Fibroblast of the aortic adventitia (primary cell): Measurements from ENCODE around the gene ATP6V1G3. TPM values are rescaled to one million over a fixed set of nuclear protein-coding genes. Genes with fewer than 3 reads are reported as not detected.

ENCODE experiments used
- DNase-seq: peaks from one replicate; pipeline ENCODE4 v3.0.0-alpha.2; 2010; ENCODE audit warnings: low read depth
- H3K4me3 ChIP-seq: 2 replicates; pipeline ENCODE4 v1.5.1; 2011; ENCODE audit warnings: low read depth, mild to moderate bottlenecking, control low read depth, low read length, moderate library complexity
- total RNA-seq: library from RNA; depleted of rRNA; stranded (reverse); fragments of >200 nt; gene quantifications from 2 replicates; pipeline ENCODE4 v1.2.3, GENCODE V29; 2012; ENCODE audit warnings: low replicate concordance
- TF ChIP-seq, protein P1 (sequence below): IDR thresholded peaks from 2 replicates; pipeline ENCODE4 v1.5.1; 2011; ENCODE audit warnings: mild to moderate bottlenecking, low read length, control low read depth, inconsistent platforms; ENCODE audit not compliant: insufficient read depth

The ATP6V1G3 gene
- total RNA-seq, 1 donor = not detected

DNA sequence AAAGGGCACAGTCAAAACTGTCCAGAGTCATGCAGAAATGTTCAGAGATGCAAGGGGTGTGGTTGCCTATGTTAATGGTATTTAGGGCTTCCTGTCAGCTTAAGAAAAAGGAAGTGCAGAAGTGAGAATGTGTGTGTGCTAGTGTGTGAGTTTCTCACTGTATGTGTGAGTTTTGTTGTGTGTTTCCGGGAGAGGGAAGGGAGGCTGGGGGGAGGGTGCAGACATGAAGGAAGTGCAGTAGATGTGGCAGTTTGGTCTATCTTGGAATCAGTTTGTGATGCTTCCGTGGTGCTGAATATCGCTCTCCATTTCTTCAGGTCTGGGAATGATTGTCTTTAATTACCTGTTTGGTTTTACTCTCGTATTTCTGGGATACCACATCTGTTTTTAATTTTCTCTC lies 16.5 kb upstream of the ATP6V1G3 start:
- TF ChIP-seq, protein P1, sequence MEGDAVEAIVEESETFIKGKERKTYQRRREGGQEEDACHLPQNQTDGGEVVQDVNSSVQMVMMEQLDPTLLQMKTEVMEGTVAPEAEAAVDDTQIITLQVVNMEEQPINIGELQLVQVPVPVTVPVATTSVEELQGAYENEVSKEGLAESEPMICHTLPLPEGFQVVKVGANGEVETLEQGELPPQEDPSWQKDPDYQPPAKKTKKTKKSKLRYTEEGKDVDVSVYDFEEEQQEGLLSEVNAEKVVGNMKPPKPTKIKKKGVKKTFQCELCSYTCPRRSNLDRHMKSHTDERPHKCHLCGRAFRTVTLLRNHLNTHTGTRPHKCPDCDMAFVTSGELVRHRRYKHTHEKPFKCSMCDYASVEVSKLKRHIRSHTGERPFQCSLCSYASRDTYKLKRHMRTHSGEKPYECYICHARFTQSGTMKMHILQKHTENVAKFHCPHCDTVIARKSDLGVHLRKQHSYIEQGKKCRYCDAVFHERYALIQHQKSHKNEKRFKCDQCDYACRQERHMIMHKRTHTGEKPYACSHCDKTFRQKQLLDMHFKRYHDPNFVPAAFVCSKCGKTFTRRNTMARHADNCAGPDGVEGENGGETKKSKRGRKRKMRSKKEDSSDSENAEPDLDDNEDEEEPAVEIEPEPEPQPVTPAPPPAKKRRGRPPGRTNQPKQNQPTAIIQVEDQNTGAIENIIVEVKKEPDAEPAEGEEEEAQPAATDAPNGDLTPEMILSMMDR = no peak
- DNase-seq = no peak
- H3K4me3 ChIP-seq = no peak overlapping the region

- TF ChIP-seq, protein P1 = no peak
- no peak overlapping the region for H3K4me3 ChIP-seq
- DNase-seq = no peak
Observed at GRCh38 chr1:198552668-198553416, 12.4 kb upstream of the ATP6V1G3 start.

GRCh38 chr1:198550941-198551524 lies 10.6 kb upstream of the ATP6V1G3 start:
- no peak overlapping the region for H3K4me3 ChIP-seq
- DNase-seq = no peak
- TF ChIP-seq, protein P1 = no peak

DNA sequence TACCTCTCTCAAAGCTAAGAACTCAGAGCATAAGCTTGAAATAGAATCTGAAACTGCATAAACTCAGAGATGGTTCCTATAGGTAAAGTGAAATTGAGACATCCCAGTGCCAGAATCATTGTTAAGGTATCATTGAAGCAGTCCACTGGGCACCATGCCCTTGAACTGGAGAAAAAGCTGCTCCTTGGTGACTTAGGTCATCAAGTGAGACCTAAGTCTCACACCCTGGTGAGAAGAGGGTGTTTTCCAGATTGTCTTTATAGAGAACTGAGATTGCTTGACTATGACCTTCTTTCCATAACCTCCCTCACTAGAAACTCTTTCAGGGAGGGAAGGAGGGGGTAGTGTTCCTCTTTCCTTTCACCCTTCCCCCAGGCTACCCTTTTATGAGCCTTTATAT lies 9.4 kb upstream of the ATP6V1G3 start:
- no peak for DNase-seq
- no peak overlapping the region for H3K4me3 ChIP-seq
- TF ChIP-seq, protein P1 = no peak

- TF ChIP-seq, protein P1 = no peak
- H3K4me3 ChIP-seq = no peak overlapping the region
- no peak for DNase-seq
Observed at GRCh38 chr1:198548890-198549289, 8.4 kb upstream of the ATP6V1G3 start.

GRCh38 chr1:198545156-198545555 lies 4.7 kb upstream of the ATP6V1G3 start:
- TF ChIP-seq, protein P1 = no peak
- H3K4me3 ChIP-seq = no peak overlapping the region
- DNase-seq = no peak

GRCh38 chr1:198544265-198544664 lies 3.8 kb upstream of the ATP6V1G3 start:
- no peak for DNase-seq
- H3K4me3 ChIP-seq = no peak overlapping the region
- TF ChIP-seq, protein P1 = no peak
